ENCODE results near the gene TMEM151B.

DNA sequence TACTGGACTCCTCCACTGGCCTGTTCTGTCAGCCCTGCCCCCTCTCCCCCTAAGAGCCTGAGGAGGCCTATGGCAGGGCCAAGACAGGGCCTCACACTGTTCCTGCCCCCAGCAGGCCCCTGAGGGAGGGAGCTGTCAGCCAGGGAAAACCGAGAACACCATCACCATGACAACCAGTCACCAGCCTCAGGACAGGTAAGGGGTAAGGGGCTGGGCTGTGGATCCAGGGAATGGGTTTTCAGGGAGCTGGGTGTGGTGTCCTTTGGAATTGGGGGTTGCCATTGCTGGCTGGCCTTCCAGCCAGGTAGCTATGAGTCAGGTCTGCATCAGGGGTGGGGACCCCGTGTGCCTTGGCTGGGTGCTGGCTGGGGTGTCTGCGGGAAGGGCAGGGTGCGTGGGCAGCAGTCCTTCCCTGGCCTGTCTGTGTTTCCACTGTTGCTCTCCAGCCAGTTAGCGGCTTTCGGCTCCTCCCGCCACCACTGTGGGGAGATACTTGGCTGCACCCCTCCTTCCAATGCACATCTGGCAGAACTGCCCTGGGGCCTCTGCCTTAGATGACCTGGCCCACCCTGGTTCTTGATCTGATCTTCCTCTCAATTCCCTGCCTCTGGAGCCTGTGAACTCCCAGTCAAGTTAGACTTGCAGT, 43.0 kb upstream of the TMEM151B start:
- no peak for TF ChIP-seq EZH2 (IDR thresholded peaks at IDR 0.05)
- no peak for TF ChIP-seq POLR2AphosphoS5 (IDR thresholded peaks at IDR 0.05; ENCODE audit: borderline replicate concordance, low read depth, low read length)
- TF ChIP-seq FOXP2 (optimal IDR thresholded peaks at IDR 0.05; ENCODE audit: control extremely low read depth, extremely low read length, insufficient read depth): no peak

All from SK-N-MC (cell line).